ENCODE data around the gene ZFR. TPM values are rescaled to one million over a fixed set of nuclear protein-coding genes. Genes with fewer than 3 reads are reported as not detected.
A peak's percentile ranks its signal among the peaks of the same experiment; 100 is the strongest.

ZFR gene
- polyA plus RNA-seq, 1 experiment, result 88.6 TPM

- TF ChIP-seq, protein P1, sequence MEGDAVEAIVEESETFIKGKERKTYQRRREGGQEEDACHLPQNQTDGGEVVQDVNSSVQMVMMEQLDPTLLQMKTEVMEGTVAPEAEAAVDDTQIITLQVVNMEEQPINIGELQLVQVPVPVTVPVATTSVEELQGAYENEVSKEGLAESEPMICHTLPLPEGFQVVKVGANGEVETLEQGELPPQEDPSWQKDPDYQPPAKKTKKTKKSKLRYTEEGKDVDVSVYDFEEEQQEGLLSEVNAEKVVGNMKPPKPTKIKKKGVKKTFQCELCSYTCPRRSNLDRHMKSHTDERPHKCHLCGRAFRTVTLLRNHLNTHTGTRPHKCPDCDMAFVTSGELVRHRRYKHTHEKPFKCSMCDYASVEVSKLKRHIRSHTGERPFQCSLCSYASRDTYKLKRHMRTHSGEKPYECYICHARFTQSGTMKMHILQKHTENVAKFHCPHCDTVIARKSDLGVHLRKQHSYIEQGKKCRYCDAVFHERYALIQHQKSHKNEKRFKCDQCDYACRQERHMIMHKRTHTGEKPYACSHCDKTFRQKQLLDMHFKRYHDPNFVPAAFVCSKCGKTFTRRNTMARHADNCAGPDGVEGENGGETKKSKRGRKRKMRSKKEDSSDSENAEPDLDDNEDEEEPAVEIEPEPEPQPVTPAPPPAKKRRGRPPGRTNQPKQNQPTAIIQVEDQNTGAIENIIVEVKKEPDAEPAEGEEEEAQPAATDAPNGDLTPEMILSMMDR (IDR thresholded peaks at IDR 0.05; ENCODE audit: insufficient read depth, low read depth, low read length), result no peak
- POLR2A ChIA-PET, result no interaction called here
- no peaks in the 10 kb centered on the region for H3K27me3 ChIP-seq (ENCODE audit: control insufficient read depth, insufficient read depth, low read length)
Measured at GRCh38 chr5:32390819-32391591, 53.5 kb downstream of the ZFR start.

GRCh38 chr5:32388432-32389129 is 56.0 kb downstream of the ZFR start:
- ChIA-PET CTCF (no interaction called here), POLR2A (no interaction called here)
- H3K4me3 ChIP-seq (ENCODE audit: low read depth, low read length), result no peak overlapping the region
- DNase-seq (ENCODE audit: low read depth), result peak; percentile 5
- H3K27me3 ChIP-seq (ENCODE audit: control insufficient read depth, insufficient read depth, low read length), result no peaks in the 10 kb centered on the region
- TF ChIP-seq, protein P1 (IDR thresholded peaks at IDR 0.05; ENCODE audit: insufficient read depth, low read depth, low read length), result no peak
- peaks cover 5% of the 10 kb centered on the region for H3K36me3 ChIP-seq (ENCODE audit: control insufficient read depth, insufficient read depth, low read length)

More at GRCh38 chr5:32390819-32391591, 53.5 kb downstream of the ZFR start:
- peaks cover 8% of the 10 kb centered on the region for H3K36me3 ChIP-seq (ENCODE audit: control insufficient read depth, insufficient read depth, low read length)
- H3K4me3 ChIP-seq (ENCODE audit: low read depth, low read length), result no peak overlapping the region
- CTCF ChIA-PET, result interaction anchor here (1.8 kb wide), 1 partner anchor 11 kb away, joined by 4 read pairs; no protein-coding TSS in a partner anchor
- DNase-seq (ENCODE audit: low read depth), result peak; percentile 32

GRCh38 chr5:32387841-32388240 is 56.7 kb downstream of the ZFR start:
- Histone ChIP-seq H3K4me3 (ENCODE audit: low read depth, low read length) (no peak overlapping the region), H3K27me3 (ENCODE audit: control insufficient read depth, insufficient read depth, low read length) (no peaks in the 10 kb centered on the region), H3K36me3 (ENCODE audit: control insufficient read depth, insufficient read depth, low read length) (peaks cover 5% of the 10 kb centered on the region)
- no peak for DNase-seq (ENCODE audit: low read depth)
- POLR2A ChIA-PET, result no interaction called here
- CTCF ChIA-PET, result interaction anchor here (1.3 kb wide), 1 partner anchor 9 kb away, joined by 3 read pairs; no protein-coding TSS in a partner anchor
- TF ChIP-seq, protein P1 (IDR thresholded peaks at IDR 0.05; ENCODE audit: insufficient read depth, low read depth, low read length), result no peak

DNA sequence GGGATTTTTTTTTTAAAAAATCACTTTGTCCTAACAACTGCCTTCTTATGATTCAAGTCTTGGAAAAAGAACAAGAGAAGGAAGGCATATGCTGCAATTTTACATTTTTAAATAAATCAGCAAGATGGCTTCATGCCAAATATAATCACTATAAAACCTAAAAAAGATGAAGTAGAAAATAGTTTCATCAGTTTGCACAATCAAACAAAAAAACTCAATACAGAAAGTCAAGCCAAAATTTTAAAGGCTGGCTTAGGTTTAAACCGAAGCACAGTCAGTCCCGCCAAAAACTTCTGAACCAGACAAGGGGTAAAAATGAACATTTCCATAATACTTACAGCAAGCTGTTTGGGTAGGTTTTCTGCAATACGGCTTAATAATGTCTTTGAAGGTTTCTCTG is 57.3 kb downstream of the ZFR start:
- POLR2A ChIA-PET, result no interaction called here
- CTCF ChIA-PET, result interaction anchor here (0.7 to 1.3 kb wide), 2 partner anchors 9 to 47 kb away, joined by 3 to 5 read pairs; no protein-coding TSS in a partner anchor
- Histone ChIP-seq H3K27me3 (ENCODE audit: control insufficient read depth, insufficient read depth, low read length) (no peaks in the 10 kb centered on the region), H3K4me3 (ENCODE audit: low read depth, low read length) (no peak overlapping the region), H3K36me3 (ENCODE audit: control insufficient read depth, insufficient read depth, low read length) (peaks cover 4% of the 10 kb centered on the region)
- DNase-seq (ENCODE audit: low read depth), result no peak
- TF ChIP-seq, protein P1 (IDR thresholded peaks at IDR 0.05; ENCODE audit: insufficient read depth, low read depth, low read length), result no peak

DNA sequence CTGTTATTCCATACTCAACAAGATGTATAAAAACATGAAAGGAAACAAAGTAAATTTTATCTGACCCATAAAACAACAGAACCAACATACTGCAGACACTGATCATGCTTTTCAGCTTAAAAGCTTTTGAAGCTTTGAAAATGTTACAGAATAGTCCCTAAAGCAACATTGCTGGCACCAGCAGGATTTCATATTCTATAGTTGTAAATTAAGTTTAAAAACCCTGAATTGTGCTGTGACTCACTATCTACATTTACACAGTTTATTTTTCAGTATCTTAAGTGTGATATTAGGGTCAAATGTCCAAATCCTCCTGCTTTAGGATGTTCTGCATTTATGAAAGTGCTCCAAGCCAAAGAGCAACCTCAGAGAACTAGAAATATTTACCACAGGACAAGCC is 59.9 kb downstream of the ZFR start:
- Histone ChIP-seq H3K36me3 (ENCODE audit: control insufficient read depth, insufficient read depth, low read length) (peaks cover 7% of the 10 kb centered on the region), H3K4me3 (ENCODE audit: low read depth, low read length) (no peak overlapping the region), H3K27me3 (ENCODE audit: control insufficient read depth, insufficient read depth, low read length) (no peaks in the 10 kb centered on the region)
- CTCF ChIA-PET, result interaction anchor here (1.0 kb wide), 1 partner anchor 206 kb away, joined by 4 read pairs; no protein-coding TSS in a partner anchor
- DNase-seq (ENCODE audit: low read depth), result no peak
- TF ChIP-seq, protein P1 (IDR thresholded peaks at IDR 0.05; ENCODE audit: insufficient read depth, low read depth, low read length), result no peak
- POLR2A ChIA-PET, result no interaction called here

Measured in BJ (cell line).